HG02623 (cell line): ENCODE measurements around the gene DOCK7.
"Not testable (repeated sequence)": the region's sequence is repeated elsewhere in the genome, so short reads cannot be mapped to it uniquely, and the experiment has no call there.

Source experiments
- ATAC-seq: cut with Tn5 transposase; IDR thresholded peaks from one replicate; pipeline ENCODE4 v1.9.1; 2021; ENCODE audit warnings: moderate library complexity; ENCODE audit not compliant: unreplicated experiment

The DOCK7 gene

DNA sequence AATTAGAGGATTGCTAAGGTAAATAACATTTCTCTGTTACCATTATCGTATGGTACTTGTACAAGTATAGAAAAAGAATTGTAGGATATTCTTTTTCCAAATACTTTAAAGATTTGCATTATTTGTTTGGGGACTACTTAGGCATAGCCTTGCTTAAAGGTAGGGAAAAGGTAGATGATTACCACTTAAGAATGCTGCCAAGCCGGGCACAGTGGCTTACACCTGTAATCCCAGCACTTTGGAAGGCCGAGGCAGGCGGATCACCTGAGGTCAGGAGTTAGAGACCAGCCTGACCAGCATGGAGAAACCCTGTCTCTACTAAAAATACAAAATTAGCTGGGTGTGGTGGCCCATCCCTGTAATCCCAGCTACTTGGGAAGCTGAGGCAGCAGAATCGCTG lies 10.0 kb upstream of the DOCK7 start:
- ATAC-seq: not testable (repeated sequence)

DNA sequence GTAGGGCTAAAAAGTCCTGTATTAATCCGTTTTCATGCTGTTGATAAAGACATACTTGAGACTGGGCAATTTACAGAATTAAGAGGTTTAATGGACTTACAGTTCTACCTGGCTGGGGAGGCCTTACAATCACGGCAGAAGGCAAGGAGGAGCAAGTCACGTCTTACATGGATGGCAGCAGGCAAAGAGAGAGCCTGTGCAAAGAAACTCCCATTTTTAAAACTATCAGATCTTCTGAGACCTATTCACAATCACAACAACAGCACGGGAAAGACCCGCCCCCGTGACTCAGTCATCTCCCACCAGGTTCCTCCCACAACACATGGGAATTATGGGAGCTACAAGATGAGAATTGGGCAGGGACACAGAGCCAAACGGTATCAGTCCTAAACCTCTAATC lies 6.3 kb upstream of the DOCK7 start:
- ATAC-seq: not testable (repeated sequence)

DNA sequence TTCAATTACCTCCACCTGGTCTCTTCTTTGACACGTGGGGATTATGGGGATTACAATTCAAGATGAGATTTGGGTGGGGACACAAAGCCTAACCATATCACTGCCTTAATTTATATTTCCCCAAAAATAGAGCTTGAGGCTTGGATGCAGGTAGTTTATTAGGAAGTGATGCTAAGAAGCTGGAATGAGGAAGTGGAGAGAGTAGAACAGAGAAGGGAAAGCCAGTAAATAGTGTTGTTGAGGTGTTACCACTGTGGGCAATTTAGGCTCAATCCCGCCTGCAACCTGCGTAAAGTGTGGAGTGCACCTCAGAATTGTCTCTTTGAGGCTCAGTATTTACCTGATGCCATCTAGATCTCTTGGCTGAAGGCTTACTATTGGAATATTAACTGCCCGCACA lies 4.9 kb upstream of the DOCK7 start:
- no peak for ATAC-seq

DNA sequence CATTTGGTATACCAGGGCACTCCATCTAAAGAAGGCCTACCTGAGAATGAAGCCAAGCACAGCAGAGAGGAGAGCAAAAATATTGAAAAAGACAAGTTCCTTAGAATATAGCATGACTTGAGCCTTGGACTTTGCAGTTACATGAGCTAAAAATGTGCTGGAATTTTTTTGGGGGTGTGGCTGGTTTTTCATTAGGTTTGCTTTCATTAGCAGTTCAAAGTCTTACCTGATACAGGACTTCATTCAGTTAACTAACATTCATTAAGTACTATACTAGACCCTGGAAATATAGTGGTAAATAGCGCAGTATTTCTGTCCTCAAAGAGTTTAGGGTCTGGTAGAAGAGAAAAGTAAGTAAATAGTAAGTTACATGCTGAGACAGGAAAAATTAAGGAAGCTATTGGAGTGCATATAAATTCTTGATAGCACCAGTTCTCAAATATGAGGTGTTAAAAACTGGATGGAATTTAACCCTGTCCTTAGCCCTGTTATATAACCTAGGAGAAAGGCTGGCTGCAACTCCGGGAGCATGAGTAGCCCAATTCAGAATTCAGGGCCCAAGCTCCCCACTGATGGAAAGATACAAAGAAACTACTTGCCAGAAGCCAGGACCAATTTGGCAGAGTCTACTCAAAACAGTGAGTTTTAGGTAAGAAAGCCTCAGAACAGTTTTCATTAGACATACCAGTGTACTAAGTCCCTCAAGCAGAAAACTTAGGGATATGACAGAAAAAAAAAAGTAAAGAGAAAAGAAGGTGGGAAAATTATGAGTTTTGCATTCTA lies 3.1 kb upstream of the DOCK7 start:
- no peak for ATAC-seq

DNA sequence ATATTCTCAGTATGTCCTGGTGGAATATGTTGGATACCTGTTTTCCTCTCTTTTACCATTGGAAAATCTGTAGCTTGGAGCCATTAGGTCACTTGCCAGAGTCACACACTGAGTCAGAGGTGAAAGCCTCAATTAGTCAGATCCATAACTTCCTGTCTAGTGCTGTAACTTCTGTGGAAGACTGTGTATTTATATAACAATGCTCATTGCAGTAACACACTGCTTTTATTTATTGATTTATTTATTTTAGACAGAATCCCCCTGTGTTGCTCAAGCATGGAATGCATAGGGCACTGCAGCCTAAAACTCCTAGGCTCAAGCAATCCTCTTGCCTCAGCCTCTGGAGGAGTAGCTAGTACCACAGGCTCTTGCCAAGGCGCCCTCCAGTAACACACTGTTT lies 1.3 kb upstream of the DOCK7 start:
- no peak for ATAC-seq

DNA sequence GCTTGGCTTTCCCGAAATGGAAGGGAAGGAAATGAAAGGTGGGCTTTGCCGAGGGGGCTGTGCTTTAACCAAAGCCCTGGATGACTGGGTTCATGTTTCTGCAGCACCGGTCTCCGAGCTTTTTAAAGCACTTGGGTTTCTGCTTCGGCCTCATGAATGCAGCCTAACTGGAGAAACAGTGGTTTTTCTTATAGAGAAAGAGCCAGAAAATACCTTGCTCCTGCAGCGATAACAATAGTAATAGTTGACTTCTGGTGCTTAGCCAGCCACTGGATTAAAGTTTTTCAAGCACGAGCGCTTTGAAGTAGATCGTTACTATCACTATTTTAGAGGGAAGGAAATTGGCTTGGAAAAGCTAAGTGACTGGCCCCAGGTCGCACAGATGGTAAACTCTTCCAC lies 500 bp upstream of the DOCK7 start:
- peak; percentile 3 for ATAC-seq

DNA sequence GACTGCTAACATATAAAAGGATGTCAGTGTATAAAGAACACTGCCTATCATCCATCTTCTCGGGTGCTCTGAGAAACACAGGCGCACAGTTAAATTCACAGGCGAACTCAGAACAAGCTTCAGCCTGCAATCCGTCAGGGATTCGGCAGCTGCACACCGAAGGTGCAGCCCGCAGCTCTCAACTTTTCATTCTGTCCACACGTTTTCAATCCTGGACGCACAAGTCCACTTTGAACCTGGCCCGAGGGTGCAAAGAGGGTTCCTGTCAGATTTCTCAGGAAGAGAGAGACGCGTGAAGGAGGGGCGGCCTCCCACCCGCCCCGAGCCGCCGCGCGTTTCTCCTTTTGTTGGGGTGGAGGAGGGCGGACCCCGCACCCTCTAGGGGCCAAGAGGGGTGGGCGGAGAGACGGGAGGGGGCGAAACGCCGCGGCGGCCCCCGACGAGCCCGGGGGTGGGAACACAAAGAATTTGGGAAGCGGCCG lies 724 bp downstream of the DOCK7 start:
- ATAC-seq: peak; percentile 27

DNA sequence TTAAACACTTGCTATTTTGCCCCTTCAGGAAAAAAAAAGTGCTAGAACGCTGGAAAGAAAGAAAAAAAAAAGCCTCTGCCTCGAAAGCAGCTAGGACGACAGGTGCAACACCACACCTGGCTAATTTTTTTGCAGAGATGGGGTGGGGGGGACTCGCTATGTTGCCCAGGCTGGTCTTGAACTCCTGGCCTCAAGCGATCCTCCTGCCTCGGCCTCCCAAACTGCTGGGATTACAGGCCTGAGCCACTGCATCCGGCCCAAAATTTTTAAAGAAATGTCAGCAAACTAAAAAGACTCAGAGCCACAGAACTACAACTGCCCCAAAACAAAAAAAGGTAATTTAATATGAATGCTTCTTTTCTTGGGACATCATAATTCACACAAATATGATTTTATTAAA lies 1.4 kb downstream of the DOCK7 start:
- ATAC-seq: no peak

DNA sequence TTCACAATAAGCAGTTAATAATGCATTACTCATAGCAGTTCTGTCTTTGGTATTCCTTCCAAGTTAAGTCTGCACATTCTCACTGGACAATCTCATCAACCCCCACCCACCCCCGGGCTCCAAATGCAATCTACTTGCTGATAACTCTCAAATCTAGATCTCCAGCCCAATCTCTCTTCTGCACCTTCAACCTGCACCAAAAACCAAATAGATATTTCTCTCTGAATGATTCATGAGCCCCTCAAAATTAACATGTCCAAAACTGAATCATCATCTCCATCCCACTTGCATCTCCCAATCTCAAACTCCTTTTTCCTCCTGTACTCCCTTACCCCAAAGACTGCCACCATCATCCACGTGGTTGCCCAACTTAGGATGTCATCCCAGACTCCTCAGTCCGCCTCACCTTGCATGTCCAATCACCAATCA lies 2.7 kb downstream of the DOCK7 start:
- no peak for ATAC-seq

DNA sequence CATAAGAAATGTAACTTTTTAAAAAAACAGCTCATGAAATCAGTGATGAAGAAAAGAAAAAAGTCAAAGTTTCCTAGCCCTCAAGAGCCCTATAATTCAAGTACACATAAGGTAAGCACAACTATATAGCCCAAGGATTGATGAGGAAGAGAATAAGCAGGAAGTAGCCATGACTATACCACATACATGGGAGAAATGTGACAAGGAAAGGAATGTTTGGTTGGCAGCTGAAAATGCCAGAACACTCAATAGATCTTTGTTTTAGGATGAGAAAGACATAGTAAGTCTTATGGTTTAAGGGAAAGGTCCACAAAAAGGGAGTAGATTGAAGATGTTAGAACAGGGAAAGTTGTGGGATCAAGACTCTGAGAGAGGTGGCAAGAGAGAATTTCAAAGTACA lies 5.7 kb downstream of the DOCK7 start:
- ATAC-seq: no peak

DNA sequence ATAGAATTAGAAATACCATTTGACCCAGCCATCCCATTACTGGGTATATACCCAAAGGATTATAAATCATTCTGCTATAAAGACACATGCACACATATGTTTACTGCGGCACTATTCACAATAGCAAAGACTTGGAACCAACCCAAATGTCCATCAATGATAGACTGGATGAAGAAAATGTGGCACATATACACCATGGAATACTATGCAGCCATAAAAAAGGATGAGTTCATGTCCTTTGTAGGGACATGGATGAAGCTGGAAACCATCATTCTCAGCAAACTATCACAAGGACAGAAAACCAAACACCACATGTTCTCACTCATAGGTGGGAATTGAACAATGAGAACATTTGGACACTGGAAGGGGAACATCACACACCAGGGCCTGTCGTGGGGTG lies 7.2 kb downstream of the DOCK7 start:
- not testable (repeated sequence) for ATAC-seq

DNA sequence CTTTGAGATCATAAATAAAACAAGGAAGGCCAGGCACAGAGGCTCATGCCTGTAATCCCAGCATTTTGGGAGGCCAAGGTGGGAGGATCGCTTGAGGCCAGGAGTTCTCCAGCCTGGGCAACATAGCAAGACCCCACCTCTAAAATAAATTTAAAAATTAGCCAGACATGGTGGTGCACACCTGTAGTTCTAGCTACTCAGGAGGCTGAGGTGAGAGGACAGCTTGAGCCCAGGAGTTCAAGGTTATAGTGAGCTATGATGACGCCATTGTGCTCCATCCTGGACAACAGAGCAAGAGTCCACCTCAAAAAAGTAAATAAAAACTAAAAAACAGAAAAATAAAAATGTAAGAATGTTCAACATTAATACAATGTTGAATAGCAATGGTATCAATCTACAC lies 10.4 kb downstream of the DOCK7 start:
- ATAC-seq: not testable (repeated sequence)

DNA sequence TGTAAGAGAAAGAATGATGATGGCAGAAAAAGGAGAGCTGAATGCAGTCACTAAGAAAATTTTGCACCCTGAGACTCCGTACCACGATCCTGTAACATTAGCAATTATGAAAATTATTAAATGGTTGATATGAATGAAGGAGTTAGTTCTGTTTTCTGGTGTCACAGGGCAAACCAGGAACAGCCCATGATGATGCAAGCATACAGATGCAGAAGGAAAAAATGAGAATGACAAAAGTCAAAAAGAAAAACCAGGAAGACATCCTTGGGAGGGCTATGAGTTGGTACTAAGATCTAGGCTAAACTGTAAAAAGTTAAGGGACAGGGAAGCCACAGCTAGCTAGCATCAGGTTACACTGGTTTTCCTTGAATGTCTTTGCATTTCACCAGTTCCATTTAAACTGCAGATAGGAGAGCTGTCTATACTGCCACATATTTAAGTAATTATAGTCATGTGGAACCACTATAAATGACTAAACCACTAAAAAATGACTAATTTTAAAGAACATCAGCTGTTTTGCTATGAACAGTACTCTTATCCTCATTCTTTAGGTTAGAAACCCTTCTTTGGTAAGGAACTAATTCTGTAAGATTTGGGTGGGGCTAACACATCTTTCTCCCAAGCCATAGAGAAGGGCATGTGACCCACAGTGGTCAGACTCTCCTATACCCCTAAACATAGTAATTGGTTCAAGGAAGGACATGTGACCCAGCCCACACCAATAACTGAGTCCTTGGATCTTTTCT lies 11.4 kb downstream of the DOCK7 start:
- no peak for ATAC-seq

DNA sequence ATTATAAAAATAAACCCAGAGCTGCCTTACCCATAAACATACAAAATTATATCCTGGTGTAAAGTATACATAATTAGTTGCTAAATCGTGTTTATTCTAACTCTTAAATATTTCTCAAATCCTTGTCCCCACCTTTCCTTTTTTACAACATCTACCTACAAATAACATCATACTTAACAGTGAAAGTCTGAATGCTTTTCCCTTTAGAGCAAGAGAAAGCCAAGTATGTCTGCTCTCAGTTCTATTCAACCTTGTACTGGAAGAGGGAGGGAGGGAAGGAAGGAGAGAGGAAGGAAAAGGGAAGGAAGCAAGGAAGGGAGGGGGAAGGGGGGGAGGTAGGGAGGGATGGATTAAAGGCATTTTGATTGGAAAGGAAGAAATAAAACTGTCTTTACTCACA lies 14.6 kb downstream of the DOCK7 start:
- ATAC-seq: no peak

DNA sequence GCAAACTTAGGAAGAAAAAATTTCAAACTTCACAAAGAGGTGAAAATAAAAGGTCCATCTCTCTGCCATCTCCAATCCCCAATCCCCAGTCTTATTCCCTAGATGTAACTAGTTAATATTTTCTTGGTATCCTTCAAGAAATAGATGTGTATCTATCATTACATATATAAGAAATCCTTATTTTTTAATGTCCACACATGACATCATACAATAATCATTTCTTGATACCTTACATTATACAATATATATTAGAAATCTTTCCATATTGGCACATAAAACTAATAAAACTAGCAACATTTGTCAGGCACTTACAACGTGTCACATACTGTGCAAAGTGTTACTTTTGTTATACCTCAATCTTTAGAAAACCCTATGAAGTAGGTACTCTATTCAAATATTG lies 16.2 kb downstream of the DOCK7 start:
- ATAC-seq: no peak

DNA sequence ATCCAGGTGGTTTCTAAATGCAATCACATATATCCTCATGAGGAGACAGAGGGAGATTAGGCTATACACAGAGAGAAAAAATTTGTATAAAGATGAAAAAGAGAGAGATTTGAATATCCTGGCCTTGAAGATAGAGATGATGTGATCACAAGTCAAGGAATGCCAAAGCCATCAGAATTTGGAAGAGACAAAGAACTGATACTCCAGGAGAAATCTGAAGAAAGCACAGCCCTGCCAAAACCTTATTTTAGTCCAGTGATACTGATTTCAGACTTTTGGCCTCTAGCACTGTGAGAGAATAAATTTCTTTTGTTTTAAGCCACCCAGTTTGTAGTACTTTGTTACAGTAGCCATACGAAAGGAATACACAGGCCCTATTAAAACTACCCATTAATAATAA lies 33.4 kb downstream of the DOCK7 start:
- no peak for ATAC-seq

DNA sequence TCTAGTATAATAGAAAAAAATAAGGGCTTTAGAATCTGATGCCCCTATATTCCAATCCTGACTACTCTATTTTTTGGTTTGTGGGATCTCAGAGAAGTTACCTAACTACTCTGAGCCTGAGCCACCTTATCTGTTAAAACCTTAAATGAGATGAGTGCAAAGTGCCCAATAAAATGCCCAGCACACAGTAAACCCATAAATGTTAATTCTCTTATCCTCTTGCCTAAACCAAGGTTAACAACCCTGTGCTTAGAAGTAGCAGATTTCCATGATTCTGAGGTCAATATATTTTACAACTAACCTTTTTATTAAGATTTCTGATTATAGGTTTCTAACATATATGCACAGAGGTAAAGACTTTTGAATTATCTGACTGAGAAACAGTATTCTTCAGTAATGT lies 35.8 kb downstream of the DOCK7 start:
- ATAC-seq: no peak

DNA sequence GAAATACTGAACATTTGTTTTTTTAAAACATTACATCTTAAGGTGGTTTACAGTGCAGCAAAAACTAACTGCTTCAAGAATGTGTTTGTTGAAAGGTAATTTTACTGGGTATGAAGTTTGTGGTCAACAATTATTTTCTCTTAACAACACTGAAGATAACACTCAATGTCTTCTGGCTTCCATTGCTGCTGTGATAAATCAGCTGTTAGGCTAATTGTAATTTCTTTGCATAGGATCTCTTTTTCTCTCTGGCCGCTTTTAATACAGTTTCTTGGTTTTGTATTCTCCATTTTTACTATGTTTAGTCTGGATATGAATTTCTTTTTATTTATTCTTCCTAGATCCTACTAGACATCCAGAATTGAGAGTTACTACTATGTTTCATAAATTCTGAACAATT lies 44.9 kb downstream of the DOCK7 start:
- ATAC-seq: no peak

DNA sequence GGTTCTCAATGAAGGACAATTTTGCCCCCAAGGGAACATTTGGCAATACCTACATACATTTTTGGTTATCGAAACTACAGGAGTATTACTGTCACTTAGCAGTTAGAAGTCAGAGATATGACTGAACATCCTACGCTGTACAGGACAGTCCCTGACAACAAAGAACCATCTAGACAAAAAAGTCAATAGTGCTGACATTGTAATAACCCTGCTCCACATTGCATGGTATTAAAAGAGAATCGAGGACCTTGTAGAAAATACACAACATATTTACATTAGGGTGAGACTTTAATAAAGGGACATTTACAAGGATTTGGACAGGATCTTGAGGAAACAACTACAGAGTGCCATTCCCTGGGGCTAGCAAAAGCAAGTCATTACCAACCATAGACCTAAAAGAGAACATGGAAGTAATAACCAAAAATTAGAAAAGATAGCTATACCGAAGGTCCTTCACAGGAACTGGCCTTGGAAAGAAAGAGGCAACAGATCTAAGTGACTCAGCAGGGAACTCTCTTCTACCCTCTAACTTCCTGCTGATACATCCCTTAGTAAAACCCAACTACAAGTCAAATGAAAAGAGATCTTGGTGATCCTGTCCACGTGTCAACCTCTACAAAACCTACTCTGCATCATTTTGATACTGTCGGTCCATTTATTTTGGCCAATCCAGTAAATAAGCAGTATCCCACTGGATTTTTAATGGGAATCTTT lies 50.6 kb downstream of the DOCK7 start:
- no peak for ATAC-seq

DNA sequence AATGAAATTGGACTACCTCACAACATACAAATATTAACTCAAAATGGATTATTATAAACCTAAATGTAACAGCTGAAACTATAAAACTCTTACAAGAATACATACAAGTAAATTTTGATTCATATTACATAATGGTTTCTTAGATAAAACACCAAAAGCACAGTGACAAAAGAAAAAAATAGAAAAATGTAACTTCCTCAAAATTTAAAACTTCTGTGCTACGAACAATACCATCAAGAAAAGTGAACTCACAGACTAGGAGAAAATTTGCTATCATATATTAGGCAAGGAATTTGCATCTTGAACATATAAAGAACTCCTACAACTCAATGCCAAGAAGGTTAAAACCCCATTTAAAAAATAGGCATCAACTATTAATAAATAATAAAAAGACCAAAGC lies 59.7 kb downstream of the DOCK7 start:
- ATAC-seq: no peak

DNA sequence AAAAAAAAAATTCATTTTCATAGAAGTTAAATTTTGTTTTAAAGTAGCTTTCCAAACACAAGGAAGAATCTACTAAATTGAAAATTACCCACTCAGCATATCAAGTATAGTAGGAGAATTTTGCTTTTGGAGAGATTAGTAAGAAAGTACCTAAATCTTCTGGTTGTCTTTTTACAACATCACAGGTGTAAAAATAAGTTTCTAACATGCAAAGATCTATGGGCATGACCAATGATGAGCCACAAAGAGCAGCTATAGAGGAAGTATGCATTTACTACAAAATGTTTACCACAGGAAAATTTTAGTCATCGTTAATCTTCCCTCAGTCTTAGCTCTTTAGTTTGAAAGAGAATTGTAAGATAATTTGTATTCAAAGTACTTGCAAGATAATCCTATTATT lies 62.8 kb downstream of the DOCK7 start:
- ATAC-seq: no peak

DNA sequence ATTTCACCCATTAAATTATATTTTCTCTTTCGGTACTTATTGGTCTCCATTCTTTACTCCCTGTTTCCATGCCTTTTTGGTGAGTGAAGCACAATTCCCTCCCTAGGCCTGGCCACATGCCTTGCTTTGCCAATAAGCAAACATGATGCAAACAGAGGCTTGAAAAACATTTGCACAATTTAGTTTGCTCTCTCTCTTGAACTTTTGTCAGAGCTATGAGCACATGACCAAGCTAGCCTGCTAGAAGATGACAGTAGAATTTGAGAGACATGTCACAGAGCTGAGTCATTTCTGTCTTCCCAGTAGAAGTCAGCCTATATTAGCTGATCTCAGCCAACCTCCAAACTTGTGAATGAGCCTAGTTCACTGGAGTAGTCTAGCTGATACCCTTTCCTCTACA lies 66.3 kb downstream of the DOCK7 start:
- peak; percentile 88 for ATAC-seq
